Epithelial cell of proximal tubule (primary cell): ENCODE data around the gene MAFB. TPM values are rescaled to one million over a fixed set of nuclear protein-coding genes. Genes with fewer than 3 reads are reported as not detected.

Experiments used
- DNase-seq: peaks from one replicate; pipeline ENCODE4 v3.0.0-alpha.2; 2011; ENCODE audit warnings: low read depth
- H3K4me3 ChIP-seq: 2 replicates; pipeline ENCODE4 v1.5.1; 2011; ENCODE audit warnings: low read depth, mild to moderate bottlenecking, low read length
- CTCF ChIP-seq: conservative IDR thresholded peaks from 2 replicates; pipeline ENCODE4 v1.5.1; 2012; ENCODE audit warnings: low read depth, mild to moderate bottlenecking, low read length
- total RNA-seq: library from RNA; depleted of rRNA; stranded (reverse); fragments of >200 nt; gene quantifications from 2 replicates; pipeline ENCODE4 v1.2.3, GENCODE V29; 2015

MAFB gene
- total RNA-seq, 1 donor from 2014 or later: 0.12 TPM

DNA sequence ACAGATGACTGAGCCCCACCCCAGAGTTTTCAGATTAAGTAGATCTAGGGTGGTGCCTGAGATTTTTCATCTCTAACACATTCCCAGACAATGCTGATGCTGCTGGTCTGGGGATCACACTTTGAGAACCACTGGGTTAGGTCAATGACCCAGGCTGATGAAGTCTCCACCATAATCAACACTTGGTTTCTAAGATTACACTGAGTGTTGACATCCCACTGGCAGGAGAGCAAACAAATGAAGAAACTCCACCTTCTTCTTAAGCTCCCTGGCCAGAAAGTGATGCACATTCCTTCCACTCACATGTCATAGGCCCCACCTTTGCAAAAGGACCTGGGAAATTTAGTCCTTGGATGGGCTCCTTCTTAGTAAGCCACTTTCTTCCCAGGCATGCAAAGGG is 53.1 kb downstream of the MAFB start:
- no peak for TF ChIP-seq CTCF
- H3K4me3 ChIP-seq: no peak overlapping the region
- DNase-seq: no peak
